OCI-LY3 (cell line): ENCODE data around the gene SPAG5.

Source experiments
- H2AFZ ChIP-seq: fragments of 200-600, 300-600 bp; shearing (Covaris generic); 2 replicates; pipeline ENCODE4 v1.6.0; 2014; ENCODE audit warnings: antibody characterized with exemption, low read depth, low read length
- H3K27ac ChIP-seq: fragments of 200-600, 300-600 bp; sonication (generic); 2 replicates; pipeline ENCODE4 v1.5.1; 2014; ENCODE audit warnings: mild to moderate bottlenecking, low read length, moderate library complexity, mixed read lengths
- H3K27me3 ChIP-seq: fragments of 200-600, 300-600 bp; sonication (generic); 2 replicates; pipeline ENCODE4 v1.6.1; 2014; ENCODE audit warnings: low read depth, low read length, mixed read lengths
- H3K36me3 ChIP-seq: fragments of 200-600, 300-600 bp; sonication (generic); replicated peaks from 2 replicates; pipeline ENCODE3; 2014; ENCODE audit warnings: low read depth, low read length, mixed read lengths
- H3K4me1 ChIP-seq: fragments of 300-600, 200-600 bp; sonication (generic); 2 replicates; pipeline ENCODE4 v1.6.1; 2014; ENCODE audit warnings: low read length, mixed read lengths
- H3K4me2 ChIP-seq: fragments of 200-600, 300-600 bp; sonication (generic); 2 replicates; pipeline ENCODE4 v1.6.1; 2014; ENCODE audit warnings: low read length, mixed read lengths
- H3K4me3 ChIP-seq: fragments of 300-600, 200-600 bp; sonication (generic); 2 replicates; pipeline ENCODE4 v1.5.1; 2014; ENCODE audit warnings: antibody characterized with exemption, mild to moderate bottlenecking, low read length, moderate library complexity
- H3K79me2 ChIP-seq: fragments of 300-600, 200-600 bp; shearing (Covaris generic); 2 replicates; pipeline ENCODE4 v1.6.1; 2014; ENCODE audit warnings: mild to moderate bottlenecking, low read length, mixed read lengths
- H3K9ac ChIP-seq: fragments of 300-600, 200-600 bp; shearing (Covaris generic); 2 replicates; pipeline ENCODE4 v1.6.0; 2014; ENCODE audit warnings: mild to moderate bottlenecking, low read length, moderate library complexity
- H3K9me3 ChIP-seq: fragments of 200-600, 300-600 bp; shearing (Covaris generic); 2 replicates; pipeline ENCODE4 v1.6.1; 2014; ENCODE audit warnings: low read length, mixed read lengths; ENCODE audit not compliant: insufficient read depth
- H4K20me1 ChIP-seq: fragments of 200-600, 300-600 bp; sonication (generic); 2 replicates; pipeline ENCODE4 v1.6.1; 2016; ENCODE audit warnings: low read length, mixed read lengths; ENCODE audit not compliant: insufficient read depth
- CTCF ChIP-seq: fragments of 200-600, 300-600 bp; sonication (generic); IDR thresholded peaks from 2 replicates; pipeline ENCODE4 v1.5.1; 2014; ENCODE audit warnings: antibody characterized with exemption, low read length, low read depth
- EZH2phosphoT487 ChIP-seq: fragments of 200-600 bp; shearing (Covaris generic); IDR thresholded peaks from 2 replicates; pipeline ENCODE4 v1.6.1; 2018; ENCODE audit warnings: antibody characterized with exemption, mixed run types, low read depth

Gene SPAG5

DNA sequence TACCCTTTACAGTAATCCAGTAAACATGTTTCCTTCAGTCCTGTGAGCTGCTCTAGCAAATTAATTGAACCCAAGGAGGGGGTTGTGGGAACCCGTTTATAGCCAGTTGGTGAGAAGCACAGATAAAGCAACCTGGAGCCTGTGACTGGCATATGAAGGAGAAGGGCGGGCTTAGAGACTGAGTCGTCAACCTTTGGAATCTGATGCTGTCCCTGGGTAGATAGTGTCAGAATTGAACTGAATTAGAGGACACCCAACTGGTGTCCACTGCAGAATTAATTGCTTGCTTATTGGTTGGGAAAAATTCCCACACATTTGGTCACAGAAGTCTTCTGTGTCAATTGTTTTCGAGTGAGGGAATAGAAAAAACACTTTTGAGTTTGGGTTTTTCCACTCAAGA is 28.0 kb upstream of the SPAG5 start:
- Histone ChIP-seq H3K9ac (no peak overlapping the region), H3K4me3 (no peak overlapping the region), H3K27ac (no peak overlapping the region), H2AFZ (no peak overlapping the region), H3K4me2 (no peak overlapping the region), H3K9me3 (no peaks in the 10 kb centered on the region), H3K27me3 (no peaks in the 10 kb centered on the region), H3K79me2 (no peaks in the 10 kb centered on the region; the same call in 1 of the 2 replicates), H3K4me1 (no peaks in the 10 kb centered on the region), H3K36me3 (peaks cover 56% of the 10 kb centered on the region), H4K20me1 (no peaks in the 10 kb centered on the region)
- TF ChIP-seq EZH2phosphoT487 = no peak
- TF ChIP-seq CTCF = no peak

DNA sequence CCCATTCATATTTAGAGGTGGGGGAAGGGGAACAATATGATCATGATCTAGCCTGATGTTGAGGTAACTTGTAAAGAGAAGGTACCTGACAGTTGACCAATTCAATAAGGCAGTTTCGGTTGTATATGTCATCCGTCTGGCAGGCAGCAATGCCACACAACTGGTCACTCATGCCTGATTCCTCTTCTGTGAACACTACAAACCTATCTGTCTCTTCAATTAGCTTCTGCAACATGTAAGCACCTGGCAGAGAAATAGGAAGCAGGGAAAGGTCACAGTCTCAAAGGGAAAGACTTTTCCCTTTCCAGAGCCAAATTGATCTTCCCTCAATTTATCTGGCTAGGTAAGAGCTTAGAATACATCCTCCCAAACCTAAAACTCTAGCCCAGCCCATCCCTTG is 25.3 kb upstream of the SPAG5 start:
- H3K4me3 ChIP-seq = no peak overlapping the region
- H3K9ac ChIP-seq = no peak overlapping the region
- no peaks in the 10 kb centered on the region for H3K4me1 ChIP-seq
- peaks cover 70% of the 10 kb centered on the region for H3K36me3 ChIP-seq
- no peak for TF ChIP-seq EZH2phosphoT487
- TF ChIP-seq CTCF = no peak
- no peak overlapping the region for H3K4me2 ChIP-seq
- H3K27me3 ChIP-seq = no peaks in the 10 kb centered on the region
- no peak overlapping the region for H3K27ac ChIP-seq
- no peaks in the 10 kb centered on the region; the same call in 1 of the 2 replicates for H3K79me2 ChIP-seq
- H2AFZ ChIP-seq = no peak overlapping the region
- no peaks in the 10 kb centered on the region for H3K9me3 ChIP-seq
- no peaks in the 10 kb centered on the region for H4K20me1 ChIP-seq

DNA sequence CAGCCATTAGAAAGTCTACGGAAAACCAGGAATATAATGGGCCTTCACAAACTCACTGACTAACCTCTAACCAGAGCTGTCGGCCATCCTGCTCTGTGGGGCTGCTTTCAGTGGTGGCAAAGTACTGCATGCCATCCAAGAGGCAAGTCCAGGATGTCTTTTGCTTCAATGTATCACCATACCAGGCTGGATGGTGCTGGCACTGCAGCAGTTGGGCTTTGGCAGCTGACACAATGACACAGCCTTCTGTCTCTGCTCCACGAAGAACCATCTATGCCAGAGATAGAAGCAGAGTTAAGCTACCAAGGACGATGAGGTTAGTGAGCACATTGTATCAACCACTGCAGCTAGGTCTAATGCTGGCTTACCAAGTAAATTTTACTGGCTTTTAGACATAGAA is 24.9 kb upstream of the SPAG5 start:
- Histone ChIP-seq H2AFZ (no peak overlapping the region), H3K9ac (no peak overlapping the region), H3K9me3 (no peaks in the 10 kb centered on the region), H3K79me2 (no peaks in the 10 kb centered on the region; the same call in 1 of the 2 replicates), H4K20me1 (no peaks in the 10 kb centered on the region), H3K4me1 (no peaks in the 10 kb centered on the region), H3K4me2 (no peak overlapping the region), H3K27ac (no peak overlapping the region), H3K27me3 (no peaks in the 10 kb centered on the region), H3K4me3 (no peak overlapping the region), H3K36me3 (peaks cover 74% of the 10 kb centered on the region)
- TF ChIP-seq CTCF (no peak), EZH2phosphoT487 (no peak)

DNA sequence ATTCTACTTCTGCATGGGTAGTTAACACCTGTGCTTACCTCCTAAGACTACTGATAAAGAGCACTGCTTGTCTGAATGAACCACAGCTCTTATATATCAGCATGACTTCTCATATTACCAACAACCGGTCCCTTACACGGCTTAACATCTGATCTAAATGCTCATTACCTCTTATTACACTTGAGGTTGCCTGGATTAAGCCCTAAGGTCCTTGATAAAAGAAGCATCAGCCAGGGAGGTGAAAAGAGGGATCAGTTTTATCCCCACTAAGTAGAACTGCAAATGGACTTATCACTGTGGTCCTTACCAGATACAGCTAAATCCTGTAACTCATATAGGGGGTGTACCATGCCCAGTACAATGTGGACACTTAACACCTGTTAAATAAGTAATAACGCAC is 23.4 kb upstream of the SPAG5 start:
- Histone ChIP-seq H3K36me3 (peaks cover 75% of the 10 kb centered on the region), H3K4me2 (no peak overlapping the region), H3K27ac (no peak overlapping the region), H3K4me1 (no peaks in the 10 kb centered on the region), H3K4me3 (no peak overlapping the region), H3K9ac (no peak overlapping the region), H3K9me3 (no peaks in the 10 kb centered on the region), H4K20me1 (no peaks in the 10 kb centered on the region), H3K27me3 (no peaks in the 10 kb centered on the region), H3K79me2 (no peaks in the 10 kb centered on the region), H2AFZ (no peak overlapping the region)
- TF ChIP-seq CTCF = no peak
- TF ChIP-seq EZH2phosphoT487 = no peak
